NCI-H1930 (cell line): ENCODE measurements around the gene TBX6.
"Not testable (repeated sequence)": the region's sequence is repeated elsewhere in the genome, so short reads cannot be mapped to it uniquely, and the experiment has no call there.

Source experiments
- DNase-seq, 2 experiments: peaks; one replicate each; lab custom pipeline; 2025; lab: John Stamatoyannopoulos, UW

TBX6 gene

GRCh38 chr16:30065943-30066760 is 25.6 kb downstream of the TBX6 start:
- DNase-seq: no peak

- DNase-seq: peak; percentile 97 to 98
Observed at GRCh38 chr16:30065102-30065942, 26.4 kb downstream of the TBX6 start, which contains the start of gene ALDOA. TSS of gene ALDOA (plus strand) at chr16:30065760. CDS start at chr16:30066898, 1,138 bp downstream.

DNA sequence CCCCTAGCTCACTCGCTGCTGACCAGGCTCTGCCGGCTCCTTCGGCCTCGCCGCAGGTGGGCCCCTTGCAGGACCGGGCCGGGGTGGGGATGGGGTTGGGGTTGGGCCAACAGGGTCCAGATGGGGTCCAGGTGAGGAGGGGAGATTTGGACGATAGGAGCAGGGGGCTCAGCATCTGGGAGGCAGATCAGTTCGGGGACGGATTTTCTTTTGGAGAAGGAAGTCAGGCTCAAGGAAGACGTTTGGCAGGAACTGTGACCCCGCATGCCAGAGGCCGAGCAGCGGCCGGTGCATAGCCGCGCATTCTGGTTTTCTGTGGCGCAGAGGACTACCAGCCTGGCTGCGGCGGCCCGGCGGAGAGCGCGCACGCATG is 27.0 kb downstream of the TBX6 start:
- no peak for DNase-seq

DNA sequence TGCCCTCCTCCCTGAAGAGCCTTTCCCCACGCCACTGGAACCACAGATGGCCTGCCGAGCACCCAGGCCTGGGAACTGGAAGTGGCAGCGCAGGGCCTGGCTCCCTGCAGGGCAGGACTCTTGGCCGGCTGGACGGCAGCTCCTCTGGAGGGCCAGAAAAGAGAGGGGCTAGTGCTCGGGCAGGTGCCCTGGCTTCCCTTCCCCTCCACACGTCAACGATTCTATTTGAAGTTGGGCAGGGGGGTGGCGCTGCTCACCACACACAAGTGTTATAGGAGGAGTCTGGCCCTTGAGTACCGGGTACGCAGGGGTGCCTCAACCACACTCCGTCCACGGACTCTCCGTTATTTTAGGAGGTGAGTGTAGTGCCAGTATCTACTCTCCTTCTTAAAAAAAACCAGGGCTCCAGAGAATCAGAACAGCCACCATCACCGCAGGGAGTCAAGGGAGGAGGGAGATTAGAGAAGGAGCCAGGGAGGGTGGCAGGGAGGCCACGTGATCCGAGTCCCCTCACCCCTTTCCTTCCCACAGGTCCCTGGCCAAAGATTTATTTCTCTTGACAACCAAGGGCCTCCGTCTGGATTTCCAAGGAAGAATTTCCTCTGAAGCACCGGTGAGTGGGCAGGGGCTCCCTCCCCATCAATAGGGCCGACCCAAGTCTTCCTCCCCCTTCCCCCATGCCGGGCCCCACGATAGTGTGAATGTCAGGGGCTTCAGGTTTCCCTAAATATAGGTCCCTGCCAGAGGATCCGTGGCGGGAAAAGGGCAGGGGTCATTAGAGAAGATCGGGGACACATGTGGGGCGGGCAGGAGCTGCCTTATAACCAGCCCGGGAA is 27.6 kb downstream of the TBX6 start:
- DNase-seq: peak; percentile 48 to 49

GRCh38 chr16:30063278-30063892 is 28.3 kb downstream of the TBX6 start:
- no peak for DNase-seq

- no peak for DNase-seq
Observed at GRCh38 chr16:30060836-30061554, 30.7 kb downstream of the TBX6 start.

- DNase-seq: no peak
Observed at GRCh38 chr16:30060346-30060745, 31.4 kb downstream of the TBX6 start.

- DNase-seq: peak in 1 of 2 experiments; percentile 17
Observed at GRCh38 chr16:30054959-30055553, 36.7 kb downstream of the TBX6 start.

GRCh38 chr16:30054451-30054850 is 37.3 kb downstream of the TBX6 start:
- no peak for DNase-seq

DNA sequence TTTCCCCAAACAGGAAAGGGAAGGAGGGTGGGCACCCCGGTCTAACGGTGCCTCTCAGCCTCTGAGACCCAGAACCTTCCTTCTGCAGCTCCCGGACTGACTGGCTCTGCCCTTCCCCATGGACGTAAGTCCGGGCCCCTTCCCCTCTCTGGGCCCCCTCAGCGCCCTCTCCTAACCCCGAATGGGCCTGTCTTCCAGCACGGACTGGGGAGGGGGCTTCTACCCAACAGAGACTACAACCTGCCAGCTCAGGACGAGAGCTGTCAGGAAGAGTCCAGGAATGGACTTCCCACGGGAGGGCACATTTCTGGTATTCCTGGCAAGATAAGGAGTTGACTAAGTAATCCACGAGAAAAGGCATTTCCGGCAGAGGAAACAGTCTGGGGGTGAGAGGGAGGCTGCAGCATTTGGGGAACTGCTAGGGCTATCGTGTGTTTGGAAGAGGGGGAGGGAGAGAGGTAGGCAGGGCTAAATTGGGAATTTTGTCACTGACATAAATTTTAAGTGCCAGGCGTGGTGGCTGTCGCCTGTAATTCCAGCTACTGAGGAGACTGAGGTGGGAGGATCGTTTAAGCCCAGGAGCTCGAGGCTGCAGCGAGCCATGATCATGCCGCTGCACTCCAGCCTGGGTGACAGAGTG is 38.2 kb downstream of the TBX6 start:
- DNase-seq: no peak

DNA sequence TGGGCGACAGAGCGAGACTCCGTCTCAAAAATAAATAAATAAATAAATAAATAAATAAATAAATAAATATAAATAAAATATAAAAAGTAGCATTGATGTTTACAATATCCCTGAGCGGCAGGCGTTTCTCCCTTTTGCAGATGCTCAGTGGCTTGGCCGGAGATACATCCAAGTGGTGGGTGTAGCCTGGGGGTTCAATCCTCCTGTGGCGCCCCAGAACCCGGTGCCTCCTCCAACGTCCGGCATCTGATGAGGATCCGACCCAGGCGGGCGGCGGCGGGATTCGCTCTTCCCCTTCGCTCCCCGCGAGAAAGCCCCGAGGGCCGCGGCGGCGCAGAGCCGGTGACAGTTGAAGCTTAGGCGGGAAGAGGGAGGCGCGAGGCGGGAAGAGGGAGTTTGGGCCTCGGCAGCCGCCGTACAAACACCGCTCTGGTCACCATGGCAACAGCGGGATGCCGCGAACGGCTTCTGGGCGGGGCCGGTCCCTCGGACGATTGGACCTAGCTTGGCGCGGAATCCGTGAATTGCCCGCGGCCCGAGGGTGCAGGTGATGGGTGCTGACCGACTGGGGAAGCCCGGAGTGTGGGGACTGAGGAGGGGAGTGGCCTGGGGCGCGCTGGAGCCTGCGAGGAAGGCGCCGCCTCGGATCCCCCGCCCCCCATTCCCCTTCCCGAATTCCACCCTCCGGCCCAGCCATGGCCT is 38.9 kb downstream of the TBX6 start:
- peak; percentile 90 to 93 for DNase-seq

DNA sequence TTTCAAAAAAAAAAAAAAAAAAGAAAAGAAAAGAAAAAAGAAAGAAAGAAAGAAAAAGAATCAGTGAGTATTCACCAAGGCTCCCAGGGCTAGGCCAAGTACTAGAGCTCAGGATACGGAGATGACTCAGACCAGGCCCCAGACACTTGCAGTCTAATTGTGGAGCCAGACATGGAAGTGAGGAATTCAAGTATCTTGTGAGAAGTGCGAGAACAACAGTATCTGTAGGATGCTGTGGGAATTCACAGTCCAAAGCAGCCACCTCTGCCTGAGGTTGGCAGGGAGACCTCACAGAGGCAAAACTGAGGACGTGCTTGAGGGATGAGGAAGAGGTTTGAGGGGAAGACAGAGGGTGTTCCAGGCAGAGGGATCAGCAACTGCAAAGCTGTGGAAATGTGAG is 40.2 kb downstream of the TBX6 start:
- DNase-seq: no peak

GRCh38 chr16:30049871-30050270 is 41.9 kb downstream of the TBX6 start:
- no peak for DNase-seq

DNA sequence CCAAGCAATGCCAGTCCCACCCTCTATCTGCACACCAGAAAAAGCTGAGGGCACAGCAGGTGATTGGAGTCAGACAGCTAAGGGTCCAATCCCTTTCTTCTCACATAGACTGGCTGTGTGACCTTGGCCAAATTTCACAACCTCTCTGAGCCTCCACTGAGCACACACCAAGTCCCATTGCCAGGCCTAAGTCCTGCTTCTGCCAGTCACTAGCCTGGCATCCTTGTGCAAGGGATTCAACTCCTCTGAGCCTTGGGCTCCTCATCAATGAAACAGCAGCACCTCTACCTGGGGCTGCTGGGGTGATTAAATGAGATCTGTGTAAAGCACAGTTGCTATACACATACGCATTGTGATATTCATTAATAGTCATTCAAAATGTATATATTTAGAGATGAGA is 45.1 kb downstream of the TBX6 start:
- DNase-seq: no peak

DNA sequence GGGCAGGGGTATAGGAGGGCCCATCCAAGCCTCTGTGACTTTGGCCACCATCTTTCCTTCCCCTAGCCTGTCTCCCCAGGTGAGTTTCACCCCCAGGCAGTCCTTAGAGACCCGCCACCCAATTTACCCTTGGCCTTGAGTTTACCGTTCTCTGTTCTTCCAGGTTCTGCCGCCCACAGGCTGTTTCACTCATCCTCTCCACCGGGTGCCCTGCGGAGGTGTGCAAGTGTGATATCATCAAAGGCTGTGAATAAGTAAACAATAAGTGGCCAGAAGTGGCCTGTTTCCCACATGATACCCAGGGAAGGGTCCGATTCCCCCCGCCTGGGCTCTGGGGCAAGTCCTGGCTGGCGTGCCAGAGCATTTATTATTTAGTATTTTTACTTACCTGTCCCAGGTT is 45.5 kb downstream of the TBX6 start:
- DNase-seq: no peak

DNA sequence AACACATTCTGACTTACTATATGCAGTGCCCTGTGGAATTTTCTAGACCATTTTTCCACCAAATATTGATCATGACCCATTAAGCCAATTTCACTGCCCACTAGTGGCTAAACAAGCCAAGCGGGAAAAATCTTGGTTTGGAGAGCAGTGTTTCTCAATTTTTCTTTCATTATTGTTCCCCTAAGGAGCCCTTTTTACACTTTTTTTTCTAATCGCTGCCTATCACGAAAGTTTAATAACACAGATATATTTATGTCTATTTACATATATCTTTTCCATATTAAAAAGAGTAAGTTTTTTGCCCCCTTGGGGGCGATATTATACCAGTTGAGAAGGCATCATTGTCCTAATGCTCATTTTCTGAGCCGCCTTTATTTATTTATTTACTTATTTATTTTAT is 49.9 kb downstream of the TBX6 start:
- no peak for DNase-seq

GRCh38 chr16:30040690-30041089 is 51.0 kb downstream of the TBX6 start:
- DNase-seq: not testable (repeated sequence)

GRCh38 chr16:30040221-30040620 is 51.5 kb downstream of the TBX6 start:
- no peak for DNase-seq
